ENCODE measurements around the gene ENHO. TPM values are rescaled to one million over a fixed set of nuclear protein-coding genes. Genes with fewer than 3 reads are reported as not detected.

The ENHO gene
- total and polyA plus RNA-seq, 2 experiments from 2014 or later, result not detected

GRCh38 chr9:34560599-34561214 lies 37.9 kb upstream of the ENHO start:
- no peak overlapping the region for H3K9ac ChIP-seq
- 87 to 88% methylated on average over 16 to 21 of the region's 21 CpGs for WGBS, 2 experiments (ENCODE audit: low coverage in 1 of 2, low lambda C conversion rate in 2 of 2, missing lambda C conversion rate in 2 of 2)

GRCh38 chr9:34559624-34560455 lies 37.0 kb upstream of the ENHO start:
- 42 to 57% methylated on average over 13 to 15 of the region's 21 CpGs for WGBS, 2 experiments (ENCODE audit: low coverage in 1 of 2, low lambda C conversion rate in 2 of 2, missing lambda C conversion rate in 2 of 2)
- no peak overlapping the region for H3K4me3 ChIP-seq
- H3K9me2 ChIP-seq (ENCODE audit: insufficient read depth), result no peaks in the 10 kb centered on the region
- no peak overlapping the region for H3K27ac ChIP-seq
- in situ Hi-C loops (cut with MboI), result no loop called here
- no peaks in the 10 kb centered on the region for H3K9me3 ChIP-seq (ENCODE audit: low read depth)
- H2AFZ ChIP-seq, result no peak overlapping the region
- DNase-seq, result peak; percentile 81
- H4K20me1 ChIP-seq (ENCODE audit: insufficient read depth), result no peaks in the 10 kb centered on the region
- TF ChIP-seq EZH2phosphoT487 (IDR thresholded peaks at IDR 0.05; ENCODE audit: insufficient read depth, low read depth) (no peak), EZH2 (IDR thresholded peaks at IDR 0.05; ENCODE audit: insufficient read depth, poor library complexity, severe bottlenecking) (no peak)
- H3K36me3 ChIP-seq (ENCODE audit: low read depth), result no peaks in the 10 kb centered on the region
- no peak overlapping the region for H3K4me2 ChIP-seq (ENCODE audit: unreplicated experiment)
- no peaks in the 10 kb centered on the region for H3K4me1 ChIP-seq (ENCODE audit: insufficient read depth)
- H3K9ac ChIP-seq, result no peak overlapping the region
- no peaks in the 10 kb centered on the region for H3K27me3 ChIP-seq (replicated peaks; ENCODE audit: insufficient read depth)
- H3K79me2 ChIP-seq (ENCODE audit: insufficient read depth), result no peaks in the 10 kb centered on the region
- H3F3A ChIP-seq (ENCODE audit: insufficient read depth), result no peaks in the 10 kb centered on the region

More at GRCh38 chr9:34560599-34561214, 37.9 kb upstream of the ENHO start:
- Histone ChIP-seq H3K36me3 (ENCODE audit: low read depth) (no peaks in the 10 kb centered on the region), H3K9me3 (ENCODE audit: low read depth) (no peaks in the 10 kb centered on the region), H2AFZ (no peak overlapping the region), H3K4me3 (no peak overlapping the region), H4K20me1 (ENCODE audit: insufficient read depth) (no peaks in the 10 kb centered on the region), H3K27ac (no peak overlapping the region), H3K79me2 (ENCODE audit: insufficient read depth) (no peaks in the 10 kb centered on the region), H3K4me2 (ENCODE audit: unreplicated experiment) (no peak overlapping the region), H3K27me3 (replicated peaks; ENCODE audit: insufficient read depth) (no peaks in the 10 kb centered on the region), H3F3A (ENCODE audit: insufficient read depth) (no peaks in the 10 kb centered on the region), H3K9me2 (ENCODE audit: insufficient read depth) (no peaks in the 10 kb centered on the region), H3K4me1 (ENCODE audit: insufficient read depth) (no peaks in the 10 kb centered on the region)
- in situ Hi-C loops (cut with MboI), result no loop called here
- DNase-seq, result no peak
- TF ChIP-seq EZH2phosphoT487 (IDR thresholded peaks at IDR 0.05; ENCODE audit: insufficient read depth, low read depth) (no peak), EZH2 (IDR thresholded peaks at IDR 0.05; ENCODE audit: insufficient read depth, poor library complexity, severe bottlenecking) (no peak)

- Histone ChIP-seq H3K36me3 (ENCODE audit: low read depth) (no peaks in the 10 kb centered on the region), H3K27ac (no peak overlapping the region), H3K27me3 (replicated peaks; ENCODE audit: insufficient read depth) (no peaks in the 10 kb centered on the region), H2AFZ (no peak overlapping the region), H3K79me2 (ENCODE audit: insufficient read depth) (no peaks in the 10 kb centered on the region), H3K9me2 (ENCODE audit: insufficient read depth) (no peaks in the 10 kb centered on the region), H3K9me3 (ENCODE audit: low read depth) (no peaks in the 10 kb centered on the region), H3K4me2 (ENCODE audit: unreplicated experiment) (no peak overlapping the region), H3K9ac (no peak overlapping the region), H3K4me3 (no peak overlapping the region), H3K4me1 (ENCODE audit: insufficient read depth) (no peaks in the 10 kb centered on the region), H4K20me1 (ENCODE audit: insufficient read depth) (no peaks in the 10 kb centered on the region), H3F3A (ENCODE audit: insufficient read depth) (no peaks in the 10 kb centered on the region)
- no peak for TF ChIP-seq EZH2phosphoT487 (IDR thresholded peaks at IDR 0.05; ENCODE audit: insufficient read depth, low read depth)
- no peak for TF ChIP-seq EZH2 (IDR thresholded peaks at IDR 0.05; ENCODE audit: insufficient read depth, poor library complexity, severe bottlenecking)
- DNase-seq, result no peak
- in situ Hi-C loops (cut with MboI), result no loop called here
- 73 to 78% methylated on average over 17 of the region's 17 CpGs for WGBS, 2 experiments (ENCODE audit: low coverage in 1 of 2, low lambda C conversion rate in 2 of 2, missing lambda C conversion rate in 2 of 2)
Measured at GRCh38 chr9:34558919-34559623, 36.3 kb upstream of the ENHO start.

- Histone ChIP-seq H3K9me2 (ENCODE audit: insufficient read depth) (no peaks in the 10 kb centered on the region), H3K79me2 (ENCODE audit: insufficient read depth) (no peaks in the 10 kb centered on the region), H3F3A (ENCODE audit: insufficient read depth) (no peaks in the 10 kb centered on the region), H3K4me1 (ENCODE audit: insufficient read depth) (no peaks in the 10 kb centered on the region), H3K9me3 (ENCODE audit: low read depth) (no peaks in the 10 kb centered on the region), H3K4me2 (ENCODE audit: unreplicated experiment) (no peak overlapping the region), H2AFZ (no peak overlapping the region), H3K4me3 (no peak overlapping the region), H3K27ac (no peak overlapping the region), H3K36me3 (ENCODE audit: low read depth) (no peaks in the 10 kb centered on the region), H3K9ac (no peak overlapping the region), H4K20me1 (ENCODE audit: insufficient read depth) (no peaks in the 10 kb centered on the region), H3K27me3 (replicated peaks; ENCODE audit: insufficient read depth) (no peaks in the 10 kb centered on the region)
- WGBS, 2 experiments (ENCODE audit: low coverage in 1 of 2, low lambda C conversion rate in 2 of 2, missing lambda C conversion rate in 2 of 2), result 85 to 86% methylated on average over 9 of the region's 9 CpGs
- no peak for DNase-seq
- no peak for TF ChIP-seq EZH2phosphoT487 (IDR thresholded peaks at IDR 0.05; ENCODE audit: insufficient read depth, low read depth)
- TF ChIP-seq EZH2 (IDR thresholded peaks at IDR 0.05; ENCODE audit: insufficient read depth, poor library complexity, severe bottlenecking), result no peak
- in situ Hi-C loops (cut with MboI), result no loop called here
Measured at GRCh38 chr9:34558364-34558763, 35.6 kb upstream of the ENHO start.

Measured in GM23248 (cell line).